Left lobe of liver (tissue), 2 donors: ENCODE measurements around the gene LARGE1. TPM values are rescaled to one million over a fixed set of nuclear protein-coding genes. Genes with fewer than 3 reads are reported as not detected.

Experiments used
- ATAC-seq: fragments of 200-7000 bp; cut with Tn5 transposase; one replicate; pipeline ENCODE4 v1.9.1; 2020; ENCODE audit warnings: mild to moderate bottlenecking, moderate library complexity
- DNase-seq: peaks from one replicate; pipeline ENCODE4 v3.0.0-alpha.2; 2020; ENCODE audit warnings: low spot score
- total RNA-seq: library from RNA; stranded (reverse); gene quantifications from one replicate; pipeline ENCODE4 v1.2.1, GENCODE V29; 2021
- donor health status: DM: no; HTN: no; CAD: no; lungs with moderate emphysema.
- donor health status: DM: no; HTN: yes; CAD: no.

Gene LARGE1
- total RNA-seq, 1 donor from 2014 or later: 27.2 TPM

DNA sequence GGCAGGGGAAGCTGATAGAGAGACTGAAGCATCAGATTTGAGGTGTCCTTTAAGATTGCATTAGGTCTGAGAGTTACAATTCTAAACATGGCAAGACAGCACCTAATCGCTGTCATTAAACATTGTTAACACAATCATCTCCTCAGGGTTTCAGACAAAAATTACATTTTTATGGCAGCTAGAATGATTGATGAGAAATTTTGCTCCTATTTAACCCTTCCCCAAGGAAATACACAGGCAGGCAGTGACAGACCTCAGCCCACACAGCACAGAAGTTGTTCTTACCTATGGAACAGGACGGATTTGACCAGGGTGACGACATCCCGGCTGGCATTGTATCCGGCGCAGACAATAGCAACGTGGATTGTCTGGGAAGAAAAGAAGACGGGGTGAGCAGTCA lies 294.3 kb downstream of the LARGE1 start:
- ATAC-seq (no peak), DNase-seq (no peak)

DNA sequence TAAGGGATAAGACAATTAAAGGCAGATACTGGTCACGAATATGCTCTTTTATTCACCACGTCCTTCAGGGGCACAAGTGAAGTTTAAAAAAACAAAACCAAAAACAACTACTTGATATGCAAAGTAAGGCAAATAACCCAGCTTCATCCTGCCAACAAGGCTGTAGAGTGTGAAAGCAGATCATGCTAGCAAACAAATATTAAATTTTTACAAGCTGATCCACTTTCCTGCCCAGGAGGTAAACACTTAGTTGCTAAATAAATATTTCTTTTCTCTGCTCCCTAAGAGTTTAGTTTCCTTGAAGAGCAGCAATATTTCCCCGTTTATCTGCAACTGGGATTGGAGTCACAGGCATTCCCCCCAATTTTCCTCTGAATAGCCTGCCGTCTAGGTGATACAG lies 300.2 kb downstream of the LARGE1 start:
- DNase-seq: no peak
- no peak for ATAC-seq

DNA sequence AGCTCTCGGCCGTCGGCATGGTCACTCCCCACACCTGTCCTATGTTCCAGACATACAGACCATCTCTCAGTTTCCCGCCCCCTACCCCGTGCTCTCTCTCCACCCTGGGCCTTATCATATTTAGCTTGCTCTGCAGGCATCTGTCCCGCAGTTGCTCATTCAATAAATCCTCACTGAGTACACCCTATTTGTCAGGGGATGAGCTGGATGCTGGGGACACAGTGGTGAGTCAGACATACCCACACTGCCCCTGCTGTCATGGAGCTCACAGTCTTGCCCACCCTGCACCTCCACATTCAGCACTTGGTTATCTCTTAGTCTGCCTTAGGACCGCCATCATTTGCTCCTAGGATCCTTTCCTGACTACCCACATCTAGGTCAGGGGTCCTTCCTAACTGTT lies 313.8 kb downstream of the LARGE1 start:
- DNase-seq (no peak), ATAC-seq (no peak)

DNA sequence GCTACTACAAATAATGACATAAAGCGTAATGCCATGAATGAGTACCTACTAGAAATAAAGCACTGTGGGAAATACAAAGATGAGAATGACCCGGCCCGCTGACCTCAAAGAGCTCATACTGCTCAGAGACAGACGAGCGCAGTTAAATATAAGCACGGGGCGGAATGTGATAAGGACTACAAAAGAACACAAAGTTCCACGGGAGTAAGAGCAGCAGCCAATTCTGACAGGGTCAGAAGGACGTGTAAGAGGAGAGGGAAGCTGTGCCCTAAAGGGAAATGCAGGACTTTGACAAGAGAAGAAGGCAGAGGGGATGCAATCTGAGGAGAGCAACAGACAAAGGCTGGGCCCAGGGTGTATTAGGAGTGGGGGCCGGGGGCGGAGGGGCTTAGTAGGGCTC lies 314.6 kb downstream of the LARGE1 start:
- ATAC-seq (peak; percentile 92), DNase-seq (peak; percentile 62)

DNA sequence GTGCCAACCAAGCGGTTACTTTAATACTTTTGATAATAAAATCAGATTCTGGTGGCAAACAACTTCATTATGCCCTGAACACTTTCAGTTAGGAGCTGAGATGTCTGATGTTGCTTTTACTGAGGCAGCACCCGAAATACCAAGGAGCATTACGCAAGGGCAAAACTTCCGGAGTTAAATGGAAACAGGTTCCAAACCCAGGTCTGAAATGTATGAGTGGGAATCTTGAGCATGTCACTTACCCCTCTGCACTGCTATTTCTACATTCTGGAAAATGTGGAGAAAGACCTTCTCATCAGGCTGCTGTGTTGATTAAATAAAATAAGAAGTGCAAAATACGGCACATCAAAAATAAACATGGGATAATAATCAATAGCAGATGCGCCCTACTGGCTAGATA lies 315.1 kb downstream of the LARGE1 start:
- DNase-seq (no peak), ATAC-seq (no peak)

DNA sequence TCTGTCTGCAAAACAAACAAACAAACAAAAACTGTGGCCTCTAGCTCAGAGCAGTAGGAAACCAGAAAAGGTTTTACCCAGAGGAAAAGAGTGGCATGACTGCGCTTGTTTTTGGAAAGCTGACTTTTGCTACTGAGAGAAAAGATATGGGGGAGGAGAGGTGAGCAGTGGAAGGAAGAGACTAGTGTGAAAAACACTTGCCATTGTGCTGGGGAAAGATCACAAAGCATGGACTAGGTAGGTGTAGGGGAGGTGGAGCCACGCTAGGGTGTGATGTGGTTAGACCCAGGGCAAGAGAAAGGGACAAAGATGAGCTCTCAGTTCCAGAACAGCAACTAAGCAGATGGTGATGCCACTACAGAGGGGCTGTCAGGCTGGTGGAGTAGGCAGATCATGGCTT lies 319.2 kb downstream of the LARGE1 start:
- no peak for ATAC-seq
- DNase-seq: no peak

DNA sequence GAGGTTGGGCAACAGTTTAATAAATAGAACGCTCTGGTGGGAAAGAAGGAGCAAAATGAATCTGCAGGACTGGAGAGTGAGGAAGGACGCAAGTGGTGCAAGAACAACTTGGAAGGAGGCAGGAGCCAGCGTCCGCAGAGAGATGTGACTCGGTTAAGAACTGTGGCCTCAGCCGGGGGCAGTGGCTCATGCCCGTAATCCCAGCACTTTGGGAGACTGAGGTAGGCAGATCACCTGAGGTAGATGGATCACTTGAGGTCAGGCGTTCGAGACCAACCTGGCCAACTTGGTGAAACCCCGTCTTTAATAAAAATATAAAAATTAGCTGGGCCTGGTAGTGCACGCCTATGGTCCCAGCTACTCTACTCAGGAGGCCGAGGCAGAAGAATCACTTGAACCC lies 319.7 kb downstream of the LARGE1 start:
- ATAC-seq (no peak), DNase-seq (no peak)

DNA sequence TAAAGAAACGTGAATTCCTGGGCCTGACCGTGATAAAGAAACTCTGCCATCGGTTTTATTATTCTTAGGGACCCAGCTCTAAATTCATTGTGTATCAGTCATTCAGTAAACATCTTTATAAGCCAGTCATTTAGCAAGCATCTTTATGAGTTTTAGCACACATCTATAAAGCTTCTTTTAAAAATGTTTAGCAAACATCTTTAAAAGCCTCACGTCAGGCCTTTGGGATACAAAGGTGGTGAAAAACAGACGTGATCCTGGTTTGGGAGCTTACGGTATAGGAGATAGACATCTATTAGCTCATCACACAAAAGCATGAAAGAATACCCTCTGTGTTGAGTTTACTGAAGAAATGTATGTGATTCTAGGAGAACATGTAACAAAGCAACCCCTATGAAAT lies 320.2 kb downstream of the LARGE1 start:
- DNase-seq: no peak
- ATAC-seq: no peak

DNA sequence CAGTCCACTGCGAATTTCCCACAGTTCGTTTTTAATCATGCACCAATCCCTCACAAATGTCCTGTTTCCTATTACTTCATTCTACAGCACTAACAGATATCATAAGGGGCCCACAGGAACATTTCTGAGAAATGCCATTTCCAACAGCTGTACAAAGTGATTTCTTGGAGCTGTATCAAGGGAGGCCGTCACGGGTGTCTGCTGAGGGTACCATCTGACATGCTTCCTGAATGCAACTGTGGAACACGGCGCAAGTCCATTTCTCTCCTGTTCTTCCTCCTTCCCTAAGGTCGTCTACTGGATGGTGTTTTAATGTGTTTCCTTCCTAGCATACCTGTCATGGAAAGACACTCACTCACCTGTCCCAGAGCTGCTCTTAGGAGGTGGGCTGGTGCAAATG lies 320.7 kb downstream of the LARGE1 start:
- no peak for DNase-seq
- no peak for ATAC-seq

DNA sequence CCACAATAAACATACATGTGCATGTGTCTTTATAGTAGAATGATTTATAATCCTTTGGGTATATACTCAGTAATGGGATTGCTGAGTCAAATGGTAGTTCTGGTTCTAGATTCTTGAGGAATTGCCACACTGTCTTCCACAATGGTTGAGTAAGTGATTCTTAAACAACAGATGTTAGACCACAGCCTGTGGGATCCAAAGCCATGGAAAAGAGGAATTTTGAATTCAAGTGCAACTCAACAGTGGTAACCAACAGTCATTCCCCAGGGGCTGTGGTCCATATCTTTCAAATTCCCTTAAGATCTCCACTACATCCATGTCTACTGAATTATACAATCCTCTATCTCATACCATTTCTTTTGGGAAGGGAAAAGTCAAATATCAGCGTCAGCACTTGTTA lies 321.5 kb downstream of the LARGE1 start:
- ATAC-seq (no peak), DNase-seq (no peak)

DNA sequence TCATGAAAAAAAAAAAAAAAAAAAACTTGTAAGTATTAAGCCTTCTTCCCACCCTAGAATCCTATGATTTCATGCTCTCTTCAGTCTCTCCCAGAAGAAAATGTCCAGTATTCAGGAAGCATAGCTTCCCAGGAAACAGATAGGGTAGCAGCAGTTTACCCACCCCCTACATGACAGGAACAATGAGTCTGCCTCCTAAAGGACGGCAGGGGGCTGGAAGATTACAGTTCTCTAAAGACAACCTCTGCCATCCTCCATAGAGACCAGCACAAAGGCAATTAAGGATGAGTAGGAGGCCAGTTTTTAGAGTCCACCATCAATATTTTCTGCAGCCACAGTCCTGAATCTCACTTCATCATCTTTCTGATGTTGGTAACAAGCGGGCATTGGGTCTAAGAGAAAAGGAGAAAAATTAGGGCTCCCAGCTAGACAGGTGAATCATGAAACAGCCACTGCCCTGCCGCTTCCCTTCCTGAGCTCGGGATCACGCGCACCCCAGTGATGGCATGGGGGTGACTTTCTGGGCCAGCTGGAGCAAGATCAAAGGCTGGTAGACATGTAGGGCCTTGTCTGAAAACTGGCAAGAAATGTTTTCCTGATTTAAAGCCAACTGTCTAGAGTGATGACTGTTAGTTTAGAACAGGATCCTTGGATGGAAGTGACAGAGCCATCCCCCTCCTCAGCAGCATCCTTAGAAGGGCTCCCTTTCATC lies 322.8 kb downstream of the LARGE1 start:
- no peak for DNase-seq
- ATAC-seq: no peak

DNA sequence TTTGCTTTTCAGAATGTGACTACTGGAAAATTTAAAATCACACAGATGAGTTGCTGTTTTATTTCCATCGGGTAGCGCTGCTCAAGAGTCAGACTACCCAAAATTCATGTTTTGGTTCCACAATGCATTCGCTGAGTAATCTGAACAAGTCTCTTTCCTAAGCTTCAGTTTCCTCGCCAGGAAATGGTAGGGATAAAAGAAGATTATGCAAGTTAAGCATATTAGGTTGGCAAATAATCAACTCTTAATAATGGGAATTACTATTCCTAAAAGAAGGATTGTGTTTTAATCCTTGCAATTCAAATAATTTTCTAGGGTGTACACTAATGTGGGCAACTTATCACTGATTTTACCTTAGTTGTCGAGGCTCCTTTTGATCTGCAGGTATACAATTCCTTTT lies 326.5 kb downstream of the LARGE1 start:
- ATAC-seq: no peak
- no peak for DNase-seq

DNA sequence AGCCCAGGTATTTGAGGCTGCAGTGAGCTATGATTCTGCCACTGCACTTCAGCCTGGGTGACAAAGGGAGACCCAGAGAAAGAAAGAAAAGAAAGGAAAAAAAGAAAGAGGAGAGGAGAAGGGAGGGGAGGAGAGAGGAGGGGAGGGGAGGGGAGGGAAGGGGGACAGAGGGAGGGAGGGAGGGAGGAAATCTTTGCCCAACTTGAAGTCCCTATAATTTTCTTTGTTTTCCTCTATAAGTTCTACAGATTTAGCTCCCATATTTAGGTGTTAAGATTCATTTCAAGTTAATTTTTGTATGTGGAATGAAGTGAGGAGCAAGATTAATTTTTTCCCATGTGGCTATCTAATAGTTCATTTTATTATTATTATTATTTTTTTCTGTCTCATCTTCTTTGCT lies 328.3 kb downstream of the LARGE1 start:
- DNase-seq (no peak), ATAC-seq (no peak)

DNA sequence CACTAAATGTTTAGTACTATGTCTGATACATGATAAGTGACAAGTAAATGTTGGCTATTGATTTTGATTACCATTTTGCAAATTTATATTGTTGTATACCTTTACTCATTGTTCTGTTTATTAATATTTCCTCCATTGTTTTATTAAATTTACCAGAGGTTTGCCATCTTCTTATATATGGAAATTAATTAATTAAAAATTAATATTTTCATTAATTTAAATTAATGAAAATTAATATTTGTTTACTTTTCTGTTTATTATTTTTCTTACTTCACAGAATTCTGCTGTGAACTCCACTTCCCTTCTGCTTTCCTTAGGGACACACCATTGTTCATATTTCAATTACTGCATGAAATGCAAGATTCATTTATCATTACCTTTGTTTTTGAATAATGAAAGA lies 331.0 kb downstream of the LARGE1 start:
- no peak for DNase-seq

DNA sequence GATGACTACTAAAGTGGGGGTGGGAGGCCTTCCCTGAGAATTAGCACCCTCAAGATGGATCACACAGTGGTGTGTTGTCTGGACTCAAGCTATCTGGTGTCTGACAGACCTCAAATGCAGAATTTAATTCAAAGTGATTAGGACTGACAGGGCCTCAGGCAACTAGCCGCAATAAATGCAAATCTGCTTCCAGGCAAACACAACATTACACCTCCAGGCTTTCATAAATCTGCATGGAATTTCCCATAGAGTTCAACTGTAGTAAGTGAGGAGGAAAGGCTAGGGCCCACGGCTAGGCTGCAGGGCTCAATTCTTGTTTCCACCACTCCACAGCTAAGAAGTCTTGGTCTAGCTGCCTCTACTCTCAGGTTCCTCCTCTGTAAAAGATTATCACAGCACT lies 331.4 kb downstream of the LARGE1 start:
- ATAC-seq (no peak), DNase-seq (no peak)

More for the DNA sequence above, 331.0 kb downstream of the LARGE1 start:
- no peak for ATAC-seq

DNA sequence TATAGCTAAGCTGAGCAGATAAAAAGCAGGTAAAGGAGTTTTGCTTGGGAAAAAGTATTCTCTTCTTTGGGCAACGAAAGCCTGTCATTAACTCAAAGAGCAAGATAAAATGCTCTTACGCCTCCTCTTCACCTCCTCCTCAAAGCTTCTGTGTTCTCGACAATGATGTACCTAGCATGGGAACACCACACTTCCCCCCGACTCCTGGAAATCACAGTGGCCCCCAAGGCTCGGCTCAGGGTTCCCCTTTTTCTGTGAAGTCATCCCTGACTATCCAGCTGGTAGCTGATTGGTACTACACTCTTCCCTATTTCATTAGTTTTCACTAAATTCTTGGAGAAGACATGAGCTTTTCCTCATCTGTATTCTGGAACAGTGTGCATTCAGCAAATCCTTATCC lies 336.1 kb downstream of the LARGE1 start:
- DNase-seq (no peak), ATAC-seq (no peak)

DNA sequence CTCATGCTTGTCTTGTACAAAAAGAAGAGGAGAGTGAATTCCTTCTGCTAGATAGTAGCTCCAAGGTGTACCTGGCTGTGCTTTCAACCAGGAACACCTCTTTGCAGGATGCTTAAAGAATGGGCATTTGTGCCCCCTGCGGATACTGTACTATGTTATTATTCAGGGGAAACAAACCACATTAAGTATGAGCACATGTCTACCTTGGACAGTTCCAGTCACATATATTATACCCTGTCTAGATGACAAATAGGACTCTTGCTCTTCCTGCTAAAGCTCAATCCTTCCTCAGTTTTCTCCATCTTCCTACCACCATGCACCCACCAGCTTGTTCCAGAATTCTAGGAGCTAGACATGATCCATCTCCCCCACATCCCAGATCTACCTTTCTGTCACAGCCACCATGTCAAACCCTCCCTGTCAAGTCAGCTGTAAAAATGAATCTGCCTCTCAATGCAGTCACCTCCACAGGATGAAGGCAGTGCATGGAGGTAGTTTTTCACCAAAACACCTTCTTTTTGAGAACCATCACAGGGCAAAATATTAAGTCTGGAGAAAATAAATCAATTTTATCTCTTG lies 337.4 kb downstream of the LARGE1 start:
- no peak for ATAC-seq
- no peak for DNase-seq

DNA sequence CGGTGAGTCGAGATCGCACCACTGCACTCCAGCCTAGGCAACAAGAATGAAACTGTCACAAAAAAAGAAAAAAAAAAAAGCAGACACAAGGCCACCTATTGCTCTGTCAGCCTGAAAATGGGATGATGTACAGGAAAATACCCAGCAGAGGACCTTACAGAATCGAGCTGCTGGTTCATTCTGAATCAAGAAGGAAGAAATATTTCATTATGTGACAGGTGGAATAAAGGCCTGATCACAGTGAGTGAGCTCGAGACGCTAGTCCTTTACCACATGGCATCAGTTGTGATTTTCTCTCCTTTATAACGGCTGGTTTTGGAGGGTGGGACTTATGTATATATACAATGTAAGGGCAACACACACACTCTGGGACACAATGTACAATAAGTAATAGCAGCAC lies 340.0 kb downstream of the LARGE1 start:
- no peak for DNase-seq
- no peak for ATAC-seq

DNA sequence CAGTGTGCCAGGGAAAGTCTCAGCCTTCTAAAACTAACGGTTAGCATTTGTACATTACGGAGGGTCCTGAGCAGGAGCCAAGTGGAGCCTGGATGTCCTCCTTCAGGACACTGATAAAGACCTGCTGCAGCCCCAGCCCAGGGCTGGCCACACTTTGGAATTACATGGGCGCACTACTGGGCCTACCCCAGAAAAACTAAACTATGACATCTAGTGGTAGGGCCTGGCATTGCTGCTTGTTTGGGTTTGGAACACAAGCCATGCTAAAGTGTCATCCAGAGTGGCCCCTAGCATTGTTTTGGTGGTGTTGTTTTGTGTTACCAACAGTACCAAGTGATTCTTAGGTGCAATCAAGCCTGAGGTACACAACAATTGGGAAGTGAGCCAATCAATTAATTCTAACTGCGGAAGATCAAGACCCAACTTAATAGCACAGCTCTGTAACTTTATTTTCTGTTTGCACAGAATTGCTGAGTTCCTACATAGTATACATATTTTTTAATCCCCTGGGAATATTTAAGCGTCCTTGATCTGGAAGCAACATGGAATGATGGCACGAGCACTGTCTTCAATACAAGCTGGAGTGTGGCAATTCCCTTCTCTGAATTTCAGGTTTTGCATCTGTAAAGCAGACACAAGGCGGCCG lies 340.7 kb downstream of the LARGE1 start:
- ATAC-seq (peak; percentile 98), DNase-seq (peak; percentile 72)

DNA sequence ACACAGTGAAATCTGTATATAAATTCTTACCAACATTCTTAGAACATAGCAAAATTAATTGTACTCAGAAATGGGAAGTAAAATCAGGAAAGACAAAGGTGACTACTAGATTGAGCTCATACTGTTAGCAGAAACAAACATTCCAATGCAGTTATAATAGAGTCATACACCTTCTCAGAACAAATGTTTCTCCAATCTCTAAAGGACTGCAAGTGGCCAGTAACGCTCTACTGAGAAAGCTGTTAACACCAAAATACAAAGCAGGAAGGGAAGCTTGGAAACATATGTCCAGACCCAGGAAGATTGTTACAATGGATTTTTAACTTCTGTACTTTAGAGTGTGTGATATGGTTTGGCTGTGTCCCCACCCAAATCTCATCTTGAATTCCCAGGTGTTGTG lies 341.5 kb downstream of the LARGE1 start:
- DNase-seq (no peak), ATAC-seq (no peak)

DNA sequence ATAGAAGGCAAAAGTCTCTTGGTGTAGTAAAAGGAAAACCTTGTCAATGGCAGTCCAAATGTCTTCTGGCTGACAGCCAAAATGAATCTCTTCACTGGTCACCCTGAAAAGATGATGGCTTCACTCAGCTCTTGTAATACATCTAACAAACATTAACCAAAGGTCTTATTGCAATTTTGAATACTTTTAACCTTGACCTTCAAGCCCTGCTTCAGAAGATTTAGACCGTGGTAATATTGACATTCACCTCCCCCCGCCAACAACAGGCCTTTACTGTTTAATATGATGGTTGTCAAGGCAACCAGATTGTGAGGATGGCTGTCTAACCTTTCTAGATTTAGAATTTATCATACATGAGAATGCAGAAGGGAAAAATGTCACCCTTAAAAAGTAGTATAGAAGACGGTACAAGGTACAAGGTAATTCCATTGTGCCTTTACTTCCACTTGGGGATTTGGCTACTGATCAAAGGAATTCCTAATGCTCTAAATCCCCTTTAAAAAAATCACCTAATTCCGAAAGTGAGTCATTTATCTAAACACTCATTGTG lies 342.3 kb downstream of the LARGE1 start:
- ATAC-seq: peak; percentile 16
- DNase-seq: no peak

DNA sequence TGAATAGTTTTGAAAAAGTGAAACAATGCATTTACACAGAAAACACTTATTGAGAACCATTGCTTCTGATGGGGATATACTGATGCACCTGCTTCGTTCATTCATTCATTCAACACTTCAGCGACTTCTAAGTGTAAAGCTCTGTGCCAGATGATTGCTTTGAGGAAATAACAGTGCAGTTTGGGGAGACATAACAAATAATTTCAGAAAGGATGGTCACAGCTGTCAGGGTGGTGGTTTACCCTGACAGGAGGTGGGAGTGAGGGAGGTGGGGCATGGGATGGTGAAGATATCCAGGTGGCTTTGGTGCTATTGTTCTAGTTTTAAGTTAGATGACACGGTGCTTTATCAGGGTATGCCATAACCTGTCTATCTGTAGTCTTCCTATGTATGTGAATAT lies 344.1 kb downstream of the LARGE1 start:
- ATAC-seq (no peak), DNase-seq (no peak)
